SU-DHL-6 (cell line): ENCODE data around the gene ZNF14.

Experiments used
- CTCF ChIP-seq: fragments of 200-600 bp; sonication (generic); IDR thresholded peaks from one replicate; pipeline ENCODE4 v1.5.1; 2017; ENCODE audit warnings: antibody characterized with exemption, mild to moderate bottlenecking, low read length, moderate library complexity; ENCODE audit not compliant: insufficient read depth, poor library complexity, severe bottlenecking
- EZH2phosphoT487 ChIP-seq: fragments of 200-600 bp; sonication (generic), shearing (Covaris generic); conservative IDR thresholded peaks from 2 replicates; pipeline ENCODE4 v1.6.1; 2018; ENCODE audit warnings: mild to moderate bottlenecking, antibody characterized with exemption, low read length, moderate library complexity, mixed read lengths

GRCh38 chr19:19679176-19680073 lies 53.5 kb downstream of the ZNF14 start:
- no peak for TF ChIP-seq CTCF
- no peak for TF ChIP-seq EZH2phosphoT487
